Amygdala (tissue), 56 donors: ENCODE results near the gene BCAP31.
A peak's percentile ranks its signal among the peaks of the same experiment; 100 is the strongest.
"Not testable (repeated sequence)": the region's sequence is repeated elsewhere in the genome, so short reads cannot be mapped to it uniquely, and the experiment has no call there.

Source experiments
- DNase-seq, 56 donors: peaks; one replicate each; lab custom pipeline; 2025; lab: John Stamatoyannopoulos, UW

The BCAP31 gene

GRCh38 chrX:153763989-153764755, 40.0 kb upstream of the BCAP31 start, which contains the start of gene PLXNB3:
Gene PLXNB3 (plus strand): TSS chrX:153764249. CDS start chrX:153765536, 1,287 bp downstream.
- peak in 55 of 56 donors; percentile 13 to 94 (median 72) for DNase-seq

- DNase-seq: no peak
Observed at GRCh38 chrX:153763298-153763932, 39.2 kb upstream of the BCAP31 start.

GRCh38 chrX:153762626-153763173, 38.5 kb upstream of the BCAP31 start:
- DNase-seq: no peak

- no peak for DNase-seq
Observed at GRCh38 chrX:153761863-153762262, 37.7 kb upstream of the BCAP31 start.

GRCh38 chrX:153755136-153755535, 30.9 kb upstream of the BCAP31 start:
- no peak for DNase-seq

- DNase-seq: no peak
Observed at GRCh38 chrX:153750127-153750774, 26.1 kb upstream of the BCAP31 start.

GRCh38 chrX:153749017-153749416, 24.8 kb upstream of the BCAP31 start:
- DNase-seq: not testable (repeated sequence)

GRCh38 chrX:153746991-153747390, 22.8 kb upstream of the BCAP31 start:
- not testable (repeated sequence) for DNase-seq

- DNase-seq: no peak
Observed at GRCh38 chrX:153746359-153746758, 22.2 kb upstream of the BCAP31 start.

GRCh38 chrX:153745067-153745433, 20.9 kb upstream of the BCAP31 start:
- DNase-seq: not testable (repeated sequence)

- peak in 7 of 56 donors; percentile 8 to 44 (median 32) for DNase-seq
Observed at GRCh38 chrX:153744210-153745066, 20.3 kb upstream of the BCAP31 start.

- DNase-seq: not testable (repeated sequence)
Observed at GRCh38 chrX:153743468-153744209, 19.5 kb upstream of the BCAP31 start.

- DNase-seq: not testable (repeated sequence)
Observed at GRCh38 chrX:153742796-153743467, 18.7 kb upstream of the BCAP31 start.

GRCh38 chrX:153742111-153742510, 17.9 kb upstream of the BCAP31 start:
- not testable (repeated sequence) for DNase-seq

- DNase-seq: no peak
Observed at GRCh38 chrX:153741446-153741845, 17.3 kb upstream of the BCAP31 start.

GRCh38 chrX:153740631-153741222, 16.5 kb upstream of the BCAP31 start:
- no peak for DNase-seq

GRCh38 chrX:153739754-153740486, 15.7 kb upstream of the BCAP31 start:
- no peak for DNase-seq
